Activated CD4-positive, alpha-beta memory T cell treated with anti-CD3 and anti-CD28 coated beads, Interleukin-2, amount 10 ng/mL, durations not matched to agents 7 days and 5 days (primary cell): ENCODE data around the gene CELA2A. TPM values are rescaled to one million over a fixed set of nuclear protein-coding genes. Genes with fewer than 3 reads are reported as not detected.
"Not testable (repeated sequence)": the region's sequence is repeated elsewhere in the genome, so short reads cannot be mapped to it uniquely, and the experiment has no call there.

Source experiments
- CTCF ChIA-PET: fragments of 350-600 bp; sonication (Branson Sonifier 250); formaldehyde crosslinking; loops from one replicate; lab custom pipeline; 2021; ENCODE audit warnings: antibody characterized with exemption, inconsistent platforms; lab: Charles Lee
- POLR2A ChIA-PET: fragments of 350-600 bp; sonication (Branson Sonifier 250); formaldehyde crosslinking; loops from one replicate; lab custom pipeline; 2021; ENCODE audit warnings: antibody characterized with exemption; lab: Charles Lee
- DNase-seq: peaks from one replicate; pipeline ENCODE4 v3.0.0-alpha.2; 2020
- H3K27ac Mint-ChIP-seq: one replicate; pipeline ENCODE4 v1.8.0; 2021; ENCODE audit warnings: mild to moderate bottlenecking, mixed read lengths
- H3K27me3 Mint-ChIP-seq: one replicate; pipeline ENCODE4 v1.8.0; 2021; ENCODE audit warnings: mixed read lengths
- H3K36me3 Mint-ChIP-seq: one replicate; pipeline ENCODE4 v1.8.0; 2021; ENCODE audit warnings: low read depth, mixed read lengths
- H3K4me1 Mint-ChIP-seq: one replicate; pipeline ENCODE4 v1.8.0; 2021; ENCODE audit warnings: mixed read lengths
- H3K4me3 Mint-ChIP-seq: one replicate; pipeline ENCODE4 v1.8.0; 2021; ENCODE audit warnings: mild to moderate bottlenecking, mixed read lengths
- H3K9me3 Mint-ChIP-seq: one replicate; pipeline ENCODE4 v1.8.0; 2021; ENCODE audit warnings: mixed read lengths
- total RNA-seq, 2 experiments: library from RNA; stranded (reverse); gene quantifications; one replicate each; pipeline ENCODE4 v1.2.3, GENCODE V29; 2021

The CELA2A gene
- total RNA-seq, 2 experiments from 2014 or later: not detected

DNA sequence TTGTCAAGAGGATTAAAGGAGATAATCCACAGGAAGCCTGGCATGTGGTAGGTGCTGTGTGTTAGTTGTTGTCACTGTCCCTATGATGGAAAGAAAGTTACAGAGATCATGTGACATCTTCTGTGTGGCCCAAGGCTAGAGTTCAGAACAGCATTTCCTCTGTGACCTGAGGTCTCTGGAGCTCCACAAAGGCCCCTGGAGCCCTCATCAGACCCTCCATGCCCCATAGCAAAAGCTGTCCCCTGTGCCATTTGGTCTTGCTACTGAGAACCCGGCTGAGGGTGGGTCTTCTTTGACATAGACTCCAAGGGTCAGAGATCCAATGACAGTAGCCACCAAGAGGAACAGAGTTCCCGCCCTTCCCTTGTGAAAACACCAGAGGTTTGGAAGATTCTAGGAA is 27.4 kb downstream of the CELA2A start:
- POLR2A ChIA-PET: no interaction called here
- CTCF ChIA-PET: no interaction called here
- no peak overlapping the region for H3K4me3 Mint-ChIP-seq
- H3K27ac Mint-ChIP-seq: no peak overlapping the region
- no peak for DNase-seq
- no peaks in the 10 kb centered on the region for H3K9me3 Mint-ChIP-seq
- H3K27me3 Mint-ChIP-seq: no peaks in the 10 kb centered on the region
- peaks cover 2% of the 10 kb centered on the region for H3K4me1 Mint-ChIP-seq
- H3K36me3 Mint-ChIP-seq: peaks cover 2% of the 10 kb centered on the region

DNA sequence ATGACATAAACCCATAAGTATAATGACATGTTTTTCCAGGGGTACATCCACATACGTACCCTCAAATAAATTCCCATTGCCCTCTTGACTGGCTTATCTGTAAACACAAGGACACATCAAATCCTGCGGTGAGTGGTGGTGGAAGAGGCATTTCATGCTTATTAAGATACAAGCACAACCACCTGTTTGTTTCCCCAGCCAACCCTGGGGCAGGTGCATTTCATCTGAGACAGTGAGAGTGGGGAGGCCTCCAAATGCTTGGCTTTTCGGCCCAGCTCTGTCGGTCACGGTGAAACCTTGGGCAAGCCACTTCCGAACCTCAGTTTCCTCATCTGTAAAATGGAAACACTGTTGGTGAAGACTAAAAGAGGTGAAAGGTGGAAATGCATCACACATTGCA is 27.9 kb downstream of the CELA2A start:
- H3K27me3 Mint-ChIP-seq, H3K27ac Mint-ChIP-seq, H3K9me3 Mint-ChIP-seq, DNase-seq, H3K36me3 Mint-ChIP-seq, CTCF ChIA-PET, H3K4me1 Mint-ChIP-seq, POLR2A ChIA-PET, H3K4me3 Mint-ChIP-seq: not testable (repeated sequence)

DNA sequence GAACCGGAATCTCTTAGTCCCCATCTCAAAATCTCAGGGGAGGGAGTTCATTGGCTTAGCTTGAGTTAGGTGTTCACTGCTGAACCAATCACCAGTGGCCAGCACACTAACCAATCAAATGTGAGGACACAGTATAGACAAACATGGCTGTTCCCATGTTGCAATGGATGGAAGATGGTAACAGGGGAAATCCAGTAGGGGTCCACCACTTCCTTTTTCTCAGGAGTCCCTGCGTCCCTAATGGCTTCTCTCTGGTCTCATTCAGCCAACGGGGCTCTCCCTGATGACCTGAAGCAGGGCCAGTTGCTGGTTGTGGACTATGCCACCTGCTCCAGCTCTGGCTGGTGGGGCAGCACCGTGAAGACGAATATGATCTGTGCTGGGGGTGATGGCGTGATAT is 29.1 kb downstream of the CELA2A start:
- ChIA-PET CTCF (no interaction called here), POLR2A (no interaction called here)
- peaks cover 2% of the 10 kb centered on the region for H3K36me3 Mint-ChIP-seq
- no peak overlapping the region for H3K27ac Mint-ChIP-seq
- no peaks in the 10 kb centered on the region for H3K27me3 Mint-ChIP-seq
- no peaks in the 10 kb centered on the region for H3K9me3 Mint-ChIP-seq
- DNase-seq: no peak
- H3K4me3 Mint-ChIP-seq: no peak overlapping the region
- H3K4me1 Mint-ChIP-seq: peaks cover 5% of the 10 kb centered on the region

DNA sequence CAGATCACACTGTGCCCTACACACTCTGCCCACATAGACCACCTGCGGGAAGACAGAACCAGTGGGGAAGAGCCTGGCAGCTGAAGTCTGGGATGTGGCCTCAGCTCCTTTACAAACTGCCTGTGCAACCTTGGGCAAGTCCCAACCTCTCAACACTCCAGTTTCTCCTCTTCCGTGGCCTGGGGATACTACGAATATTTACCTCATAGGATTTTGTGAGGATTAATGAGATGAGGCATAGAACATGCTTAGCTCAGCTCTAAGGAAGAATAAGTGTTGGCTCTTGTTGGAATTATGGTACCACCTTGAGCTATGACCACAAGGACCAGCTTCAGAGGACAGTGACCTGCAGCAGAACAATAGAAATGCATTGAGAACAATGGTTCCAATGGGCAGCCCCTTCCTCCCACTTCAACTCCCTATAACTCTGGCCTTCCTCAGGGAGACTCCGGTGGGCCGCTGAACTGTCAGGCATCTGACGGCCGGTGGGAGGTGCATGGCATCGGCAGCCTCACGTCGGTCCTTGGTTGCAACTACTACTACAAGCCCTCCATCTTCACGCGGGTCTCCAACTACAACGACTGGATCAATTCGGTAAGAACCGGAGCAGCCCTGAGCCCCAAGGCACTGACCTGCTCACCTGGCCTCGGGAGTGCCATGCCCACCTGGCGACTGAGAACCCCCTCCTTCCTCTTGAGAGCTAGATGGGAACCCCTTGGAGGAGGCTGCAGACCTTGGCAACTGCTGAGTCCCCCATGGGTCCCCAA is 30.5 kb downstream of the CELA2A start:
- POLR2A ChIA-PET, H3K9me3 Mint-ChIP-seq, H3K4me3 Mint-ChIP-seq, H3K27ac Mint-ChIP-seq, CTCF ChIA-PET, H3K27me3 Mint-ChIP-seq, DNase-seq, H3K36me3 Mint-ChIP-seq: not testable (repeated sequence)
- H3K4me1 Mint-ChIP-seq: peaks cover 13% of the 10 kb centered on the region

DNA sequence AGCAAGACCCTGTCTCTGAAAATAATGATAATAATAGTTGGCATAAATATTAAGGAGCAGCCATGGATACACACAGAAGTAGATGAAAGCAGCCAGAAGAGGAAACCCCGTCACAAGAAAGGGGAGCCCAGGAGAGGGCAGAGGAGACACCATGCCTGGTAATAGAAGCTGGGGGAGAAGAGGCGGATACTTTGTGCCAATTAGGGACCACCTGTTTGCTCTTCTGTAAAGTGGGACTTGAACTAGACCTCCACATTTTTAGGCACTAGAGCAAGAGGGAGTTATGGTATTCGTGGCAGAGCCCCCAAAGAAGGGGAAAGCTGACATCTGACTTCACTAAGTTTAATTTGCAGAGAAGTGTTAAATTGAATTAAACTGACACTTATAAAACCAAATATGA is 31.8 kb downstream of the CELA2A start:
- Mint-ChIP-seq H3K27me3 (no peaks in the 10 kb centered on the region), H3K4me1 (peaks cover 13% of the 10 kb centered on the region), H3K27ac (no peak overlapping the region), H3K4me3 (no peak overlapping the region), H3K9me3 (no peaks in the 10 kb centered on the region), H3K36me3 (peaks cover 4% of the 10 kb centered on the region)
- no peak for DNase-seq
- CTCF ChIA-PET: no interaction called here
- POLR2A ChIA-PET: no interaction called here

DNA sequence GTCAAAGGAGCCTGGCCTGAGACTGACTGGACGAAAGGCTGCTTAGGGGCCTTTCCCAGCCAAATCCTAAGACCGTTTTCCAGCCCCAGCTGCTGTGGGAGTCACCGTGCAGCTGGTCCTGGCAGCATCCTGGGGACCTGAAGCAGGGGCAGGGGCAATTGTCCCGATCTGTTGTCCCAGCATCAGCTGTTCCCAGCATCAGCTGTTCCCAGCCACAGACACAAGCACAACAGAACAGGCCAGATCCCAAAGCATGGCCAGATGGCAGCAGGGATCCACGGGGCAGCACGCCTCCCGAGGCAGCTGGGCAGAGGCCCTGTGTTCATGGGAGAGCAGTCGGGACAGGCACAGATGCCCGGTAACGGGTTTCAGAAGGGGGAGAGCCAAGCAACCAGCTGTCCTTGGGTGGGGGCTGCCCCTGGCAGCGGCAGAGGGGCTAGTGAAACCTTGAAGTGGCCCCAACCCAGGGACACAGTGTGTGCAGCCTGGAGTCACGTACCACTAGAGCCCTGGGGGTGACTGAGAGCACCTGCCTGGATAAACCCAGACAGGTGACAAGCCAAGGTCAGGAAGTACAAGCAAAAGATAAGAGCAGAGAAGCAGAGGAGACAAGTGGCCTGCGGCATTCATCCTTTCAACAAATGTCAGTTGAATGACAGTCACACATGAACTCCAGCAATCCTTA is 32.7 kb downstream of the CELA2A start:
- Mint-ChIP-seq H3K9me3 (no peaks in the 10 kb centered on the region), H3K4me3 (no peak overlapping the region), H3K27me3 (no peaks in the 10 kb centered on the region), H3K4me1 (peaks cover 13% of the 10 kb centered on the region), H3K27ac (no peak overlapping the region), H3K36me3 (peaks cover 8% of the 10 kb centered on the region)
- POLR2A ChIA-PET: no interaction called here
- CTCF ChIA-PET: interaction anchor here (0.6 kb wide), 1 partner anchor 75 kb away, joined by 3 read pairs; no protein-coding TSS in a partner anchor
- DNase-seq: no peak

DNA sequence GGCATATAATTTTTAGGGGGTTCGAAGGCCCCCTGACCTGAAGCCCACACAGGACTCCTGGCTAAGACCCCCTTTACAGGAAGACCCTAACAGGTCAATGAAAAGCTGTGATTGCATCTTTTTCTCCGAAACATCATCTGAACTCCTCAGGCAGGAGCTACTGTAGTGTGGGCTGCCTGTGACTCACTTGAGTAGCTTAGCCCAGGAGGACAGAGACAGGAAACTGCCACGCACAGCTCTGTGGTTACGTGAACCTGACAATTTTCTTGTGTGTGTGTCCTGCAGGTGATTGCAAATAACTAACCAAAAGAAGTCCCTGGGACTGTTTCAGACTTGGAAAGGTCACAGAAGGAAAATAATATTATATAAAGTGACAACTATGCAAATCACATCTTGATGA is 34.5 kb downstream of the CELA2A start:
- Mint-ChIP-seq H3K36me3 (peaks cover 18% of the 10 kb centered on the region), H3K4me1 (peaks cover 11% of the 10 kb centered on the region)
- H3K27ac Mint-ChIP-seq, H3K9me3 Mint-ChIP-seq, H3K4me3 Mint-ChIP-seq, POLR2A ChIA-PET, H3K27me3 Mint-ChIP-seq: not testable (repeated sequence)
- peak; percentile 46 for DNase-seq
- CTCF ChIA-PET: interaction anchor here (1.7 kb wide), 1 partner anchor 11 kb away, joined by 4 read pairs; no protein-coding TSS in a partner anchor

DNA sequence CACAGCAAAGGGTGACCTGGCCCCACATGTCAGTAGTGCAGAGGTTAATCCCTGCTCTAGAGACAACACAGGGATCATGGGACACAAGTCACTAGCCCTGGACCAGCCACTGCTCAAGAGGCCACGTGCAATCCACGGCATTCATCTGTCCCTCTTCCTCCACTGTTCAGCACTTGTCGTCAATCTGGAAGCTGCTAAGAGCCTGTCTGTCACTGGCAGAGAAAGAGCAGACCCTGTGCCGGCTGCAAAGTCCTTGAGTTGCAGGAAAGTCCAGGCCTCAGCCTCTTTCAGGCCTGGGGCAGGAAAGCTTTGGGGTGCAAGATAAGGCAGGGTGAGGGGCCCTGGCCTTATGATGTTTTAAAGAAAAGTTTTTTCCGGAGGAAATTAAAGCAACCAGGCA is 36.1 kb downstream of the CELA2A start:
- no peaks in the 10 kb centered on the region for H3K27me3 Mint-ChIP-seq
- CTCF ChIA-PET: interaction anchor here (1.0 kb wide), 1 partner anchor 9 kb away, joined by 3 read pairs; no protein-coding TSS in a partner anchor
- POLR2A ChIA-PET: no interaction called here

DNA sequence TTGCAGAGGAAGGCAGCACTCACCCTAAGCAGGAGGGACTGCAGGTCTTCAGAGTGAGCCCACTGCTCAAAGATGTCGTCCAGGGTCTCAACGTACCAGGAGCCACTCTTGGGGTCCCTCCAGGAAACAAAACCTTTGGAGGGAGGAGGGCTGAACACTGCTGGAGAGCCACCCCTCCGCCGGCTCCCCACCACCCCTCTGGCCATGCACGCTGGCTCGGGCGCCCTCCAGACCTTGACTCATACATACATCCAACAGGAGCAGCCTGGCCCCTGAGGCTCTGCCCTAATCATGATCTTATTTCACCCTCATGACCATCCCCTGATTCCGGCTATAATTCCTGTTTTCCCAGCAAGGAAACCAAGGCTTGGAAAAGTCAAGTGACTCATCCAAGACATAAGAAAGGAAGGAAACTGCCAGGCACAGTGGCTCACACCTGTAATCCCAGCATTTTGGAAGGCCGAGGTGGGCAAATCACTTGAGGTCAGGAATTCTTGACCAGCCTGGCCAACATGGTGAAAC is 37.4 kb downstream of the CELA2A start:
- CTCF ChIA-PET: no interaction called here
- no peak overlapping the region for H3K27ac Mint-ChIP-seq
- no peak for DNase-seq
- POLR2A ChIA-PET: no interaction called here
- H3K36me3 Mint-ChIP-seq: peaks cover 25% of the 10 kb centered on the region
- H3K4me1 Mint-ChIP-seq: peaks cover 11% of the 10 kb centered on the region
- no peaks in the 10 kb centered on the region for H3K9me3 Mint-ChIP-seq
- H3K4me3 Mint-ChIP-seq: no peak overlapping the region
- H3K27me3 Mint-ChIP-seq: no peaks in the 10 kb centered on the region

More for the DNA sequence above, 36.1 kb downstream of the CELA2A start:
- peaks cover 11% of the 10 kb centered on the region for H3K4me1 Mint-ChIP-seq
- no peak for DNase-seq
- no peak overlapping the region for H3K27ac Mint-ChIP-seq
- H3K36me3 Mint-ChIP-seq: peaks cover 22% of the 10 kb centered on the region
- no peaks in the 10 kb centered on the region for H3K9me3 Mint-ChIP-seq
- no peak overlapping the region for H3K4me3 Mint-ChIP-seq

DNA sequence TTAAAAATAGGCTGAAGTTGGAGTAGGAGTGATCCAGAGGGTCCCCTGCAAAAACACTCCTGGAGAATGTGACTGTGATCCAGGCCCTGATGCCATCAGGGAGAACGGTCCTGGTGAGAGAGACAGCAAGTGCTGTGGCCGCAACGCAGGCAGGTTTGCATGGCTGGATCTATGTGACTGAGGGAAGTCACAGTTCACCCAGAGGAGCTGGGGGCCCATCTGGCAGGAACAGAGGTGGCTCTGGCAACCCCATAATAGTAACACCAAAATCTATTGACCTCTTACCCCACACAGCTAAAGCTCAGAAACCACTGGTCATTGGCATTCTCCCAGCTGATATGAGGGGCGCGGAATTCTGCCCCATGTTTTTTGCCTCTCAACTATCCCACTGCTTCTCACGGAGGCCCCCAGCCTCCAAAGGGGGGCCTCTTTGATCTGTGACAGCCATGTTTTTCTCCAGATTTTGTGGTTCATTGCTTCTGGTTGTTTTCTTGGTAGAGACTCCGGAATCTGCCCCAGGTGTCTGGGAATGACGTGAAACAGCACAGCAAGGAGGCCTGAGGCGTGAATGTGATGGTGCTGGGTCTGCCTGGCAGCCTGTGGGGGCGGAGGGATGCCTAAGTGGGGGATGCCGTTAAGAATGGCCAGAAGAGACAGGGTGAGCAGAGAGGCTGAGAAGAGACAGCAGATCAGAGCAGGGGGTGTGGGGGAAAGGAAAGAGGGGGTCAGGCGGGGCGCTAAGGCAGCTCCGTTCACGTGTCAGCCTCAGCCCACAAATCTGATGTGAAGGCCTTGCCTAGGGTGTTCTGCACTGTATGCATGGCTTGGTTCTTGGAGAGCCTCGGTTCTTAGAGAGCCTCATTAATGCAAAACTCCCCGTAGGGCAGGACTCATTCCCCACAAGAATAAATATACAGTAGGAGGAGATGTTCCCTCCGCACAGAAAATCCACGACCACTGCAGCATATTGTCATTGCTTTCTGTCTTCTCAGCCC is 43.9 kb downstream of the CELA2A start:
- Mint-ChIP-seq H3K9me3 (no peaks in the 10 kb centered on the region), H3K4me1 (no peaks in the 10 kb centered on the region), H3K36me3 (peaks cover 25% of the 10 kb centered on the region), H3K4me3 (no peak overlapping the region), H3K27ac (no peak overlapping the region), H3K27me3 (no peaks in the 10 kb centered on the region)
- no peak for DNase-seq
- POLR2A ChIA-PET: no interaction called here
- CTCF ChIA-PET: interaction anchor here (1.2 kb wide), 2 partner anchors 7 to 13 kb away, joined by 3 read pairs; no protein-coding TSS in a partner anchor

DNA sequence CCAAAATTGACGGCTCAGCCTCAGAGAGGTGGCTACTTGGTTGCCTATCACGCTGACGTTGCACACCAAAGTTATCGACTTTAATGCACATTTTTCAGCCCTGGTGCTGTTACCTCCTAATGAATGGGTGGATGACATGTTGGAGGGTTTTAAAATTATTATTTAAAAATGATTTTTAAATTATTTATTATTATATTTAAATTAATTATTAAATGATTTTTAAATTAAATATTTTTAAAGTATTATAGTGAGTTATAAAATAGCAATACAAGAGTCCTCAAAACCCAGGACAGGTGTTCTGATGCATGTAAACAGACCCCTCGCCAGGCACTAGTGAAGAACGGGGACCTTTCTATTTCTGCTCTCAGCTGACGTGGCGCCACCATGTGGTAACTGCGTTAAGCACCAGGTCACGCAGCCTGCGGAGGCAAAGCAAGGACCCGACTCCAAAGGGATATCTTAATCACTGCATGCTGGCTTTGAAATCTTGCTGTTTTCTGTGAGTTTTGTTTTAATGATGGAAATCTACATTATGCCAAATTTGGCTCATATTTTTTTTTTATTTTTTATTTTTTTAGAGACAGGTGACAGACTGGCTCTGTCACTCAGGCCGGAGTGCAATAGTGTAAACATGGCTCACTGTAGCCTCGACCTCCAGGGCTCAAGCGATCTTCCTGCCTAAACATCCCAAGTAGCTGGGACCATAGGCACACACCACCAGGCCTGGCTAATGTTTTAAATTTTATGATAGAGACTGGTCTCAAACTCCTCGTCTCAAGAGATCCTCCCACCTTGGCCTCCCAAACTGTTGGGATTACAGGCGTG is 44.9 kb downstream of the CELA2A start:
- Mint-ChIP-seq H3K36me3 (peaks cover 17% of the 10 kb centered on the region), H3K9me3 (no peaks in the 10 kb centered on the region), H3K4me3 (no peak overlapping the region), H3K27ac (no peak overlapping the region), H3K4me1 (no peaks in the 10 kb centered on the region), H3K27me3 (no peaks in the 10 kb centered on the region)
- peak; percentile 66 for DNase-seq
- CTCF ChIA-PET: interaction anchor here (0.6 to 1.3 kb wide), 4 partner anchors 8 to 1964 kb away, joined by 3 to 4 read pairs (median 4); no protein-coding TSS in a partner anchor
- POLR2A ChIA-PET: no interaction called here

DNA sequence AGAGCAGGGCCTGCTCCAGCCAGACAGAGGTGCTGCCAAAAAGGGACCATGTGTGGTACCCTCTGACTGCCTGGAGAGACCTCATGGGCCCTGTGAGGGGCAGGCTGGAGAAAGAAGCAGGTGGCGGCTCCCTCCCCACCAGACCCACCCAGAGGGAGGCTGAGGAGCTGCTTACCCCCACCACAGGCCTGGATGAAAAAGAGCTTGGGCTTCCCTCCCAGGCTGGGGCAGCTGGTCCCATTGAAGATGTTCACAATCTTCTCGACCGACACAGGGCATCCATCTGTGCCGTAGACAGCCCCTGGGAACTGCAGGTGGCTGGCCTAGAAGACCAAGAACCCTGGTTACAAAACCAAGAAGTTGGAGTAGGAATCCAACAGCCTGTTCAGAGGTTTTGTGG is 47.9 kb downstream of the CELA2A start:
- H3K4me1 Mint-ChIP-seq: no peaks in the 10 kb centered on the region
- H3K36me3 Mint-ChIP-seq: peaks cover 14% of the 10 kb centered on the region
- no peak overlapping the region for H3K27ac Mint-ChIP-seq
- H3K27me3 Mint-ChIP-seq: no peaks in the 10 kb centered on the region
- ChIA-PET POLR2A (no interaction called here), CTCF (no interaction called here)
- no peak overlapping the region for H3K4me3 Mint-ChIP-seq
- H3K9me3 Mint-ChIP-seq: no peaks in the 10 kb centered on the region
- no peak for DNase-seq
